Fibroblast of lung (primary cell): ENCODE results near the gene HLA-G. TPM values are rescaled to one million over a fixed set of nuclear protein-coding genes. Genes with fewer than 3 reads are reported as not detected.

ENCODE experiments used
- DNase-seq, 2 donors: peaks; one replicate each; pipeline versions ENCODE4 v3.0.0 to v3.0.0-alpha.2; 2010; ENCODE audit warnings: low read depth in 2 of 2
- H2AFZ ChIP-seq: 2 replicates; pipeline ENCODE4 v1.5.1; 2012; ENCODE audit warnings: low read length, control low read depth, inconsistent platforms
- H3K27ac ChIP-seq: 2 replicates; pipeline ENCODE4 v1.5.1; 2011; ENCODE audit warnings: low read length, control low read depth; ENCODE audit not compliant: insufficient read depth
- H3K27me3 ChIP-seq: 2 replicates; pipeline ENCODE4 v1.5.1; 2011; ENCODE audit warnings: mild to moderate bottlenecking, low read length; ENCODE audit not compliant: control insufficient read depth, insufficient read depth
- H3K36me3 ChIP-seq: 2 replicates; pipeline ENCODE4 v1.5.1; 2011; ENCODE audit warnings: low read length; ENCODE audit not compliant: control insufficient read depth, insufficient read depth
- H3K4me1 ChIP-seq: 2 replicates; pipeline ENCODE4 v1.5.1; 2011; ENCODE audit warnings: low read length; ENCODE audit not compliant: control insufficient read depth, insufficient read depth; ENCODE audit errors: extremely low read depth
- H3K4me2 ChIP-seq: 2 replicates; pipeline ENCODE4 v1.5.1; 2011; ENCODE audit warnings: low read length, control low read depth; ENCODE audit not compliant: insufficient read depth; ENCODE audit errors: extremely low read depth
- H3K4me3 ChIP-seq, 4 experiments: fragments of 200-600 bp in 1 of 4; sonication (generic) in 1 of 4; replicated peaks in 1 of 4; 2 replicates each; pipeline ENCODE4 v1.5.1; 2011 to 2016; ENCODE audit warnings: low read length in 4 of 4, low read depth in 3 of 4, mild to moderate bottlenecking in 3 of 4, control low read depth in 2 of 4, inconsistent platforms in 1 of 4, mixed read lengths in 1 of 4; ENCODE audit not compliant: insufficient read depth in 1 of 4; ENCODE audit errors: control extremely low read depth in 1 of 4
- H3K79me2 ChIP-seq: 2 replicates; pipeline ENCODE4 v1.5.1; 2012; ENCODE audit warnings: mild to moderate bottlenecking, low read length, inconsistent platforms; ENCODE audit not compliant: control insufficient read depth, insufficient read depth
- H3K9ac ChIP-seq: 2 replicates; pipeline ENCODE4 v1.5.1; 2011; ENCODE audit warnings: mild to moderate bottlenecking, low read length, control low read depth; ENCODE audit not compliant: insufficient read depth
- H3K9me3 ChIP-seq: 2 replicates; pipeline ENCODE4 v1.5.1; 2012; ENCODE audit warnings: low read depth, low read length; ENCODE audit not compliant: control insufficient read depth, insufficient read depth
- H4K20me1 ChIP-seq: 2 replicates; pipeline ENCODE4 v1.5.1; 2011; ENCODE audit warnings: low read length; ENCODE audit not compliant: control insufficient read depth, insufficient read depth; ENCODE audit errors: extremely low read depth
- EZH2 ChIP-seq: IDR thresholded peaks from 2 replicates; pipeline ENCODE4 v1.5.1; 2012; ENCODE audit warnings: low read length, control low read depth, mild to moderate bottlenecking; ENCODE audit errors: missing control alignments
- polyA plus RNA-seq, 2 donors: library from polyadenylated mRNA; depleted of rRNA in 1 of 2; stranded (reverse) in 1 of 2; unstranded in 1 of 2; fragments of >200 nt; gene quantifications; 2 replicates each; pipeline ENCODE4 v1.2.1, GENCODE V29; 2011 to 2012; ENCODE audit warnings: missing spikeins in 1 of 2
- total RNA-seq: library from RNA; depleted of rRNA; stranded (reverse); fragments of >200 nt; gene quantifications from 2 replicates; pipeline ENCODE4 v1.2.1, GENCODE V29; 2014
- TF ChIP-seq, protein P1 (sequence below), 2 donors: IDR thresholded peaks in 1 of 2; conservative IDR thresholded peaks in 1 of 2; 1 replicate in 1 of 2; 2 replicates in 1 of 2; pipeline ENCODE4 v1.5.1; 2011 to 2012; ENCODE audit warnings: low read length in 2 of 2, control low read depth in 1 of 2, inconsistent platforms in 1 of 2, low read depth in 1 of 2, mild to moderate bottlenecking in 1 of 2

HLA-G gene
- total and polyA plus RNA-seq, 2 donors (not counting 1 experiment from before 2014, with no cell fraction given) = 0.23 TPM; not detected in 1

DNA sequence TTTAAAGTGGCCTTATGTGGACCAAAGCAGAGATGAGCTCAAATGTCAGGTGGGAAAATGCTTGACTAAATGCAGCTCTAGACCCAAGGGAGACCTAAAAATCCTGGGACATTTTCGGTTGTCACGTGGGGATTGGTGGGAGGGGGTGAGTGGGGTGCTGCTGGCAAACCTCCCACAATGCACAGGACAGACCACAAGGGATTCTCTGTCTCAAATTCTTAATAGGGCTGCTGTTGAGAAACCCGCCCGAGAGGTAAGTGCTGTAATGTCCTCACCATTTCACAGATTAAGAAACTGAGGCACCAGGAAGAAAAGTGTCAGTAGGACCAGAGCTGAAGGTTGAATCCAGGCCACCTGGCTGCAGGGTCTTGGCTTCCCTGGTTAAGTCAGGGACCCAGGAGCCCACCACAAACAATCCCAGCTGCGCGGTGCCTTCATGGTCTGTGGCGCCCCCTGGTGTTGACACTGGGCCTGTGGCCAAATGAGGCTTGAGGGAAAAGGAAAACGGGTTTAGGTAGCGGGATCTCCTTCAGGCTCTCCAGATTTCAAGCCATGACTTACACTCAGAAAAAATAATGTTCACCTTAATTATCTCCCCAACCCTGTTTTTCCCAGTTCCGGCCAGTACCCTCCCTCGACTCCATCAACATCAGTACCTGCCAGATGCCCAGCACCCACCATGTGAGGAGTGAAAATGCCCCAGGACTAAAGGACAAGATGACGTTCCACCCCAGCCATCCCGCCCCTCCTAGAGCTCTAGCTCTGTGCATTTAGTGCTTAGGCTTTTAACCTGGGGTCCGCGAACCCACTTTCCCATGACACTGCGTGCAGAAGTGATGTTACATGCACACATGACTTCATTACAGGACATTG lies 7.2 kb downstream of the HLA-G start:
- Histone ChIP-seq H4K20me1 (no peaks in the 10 kb centered on the region), H3K9ac (no peak overlapping the region), H3K4me2 (no peak overlapping the region), H3K4me3 (no peak overlapping the region), H3K4me1 (no peaks in the 10 kb centered on the region), H3K27me3 (peaks cover 11% of the 10 kb centered on the region), H3K79me2 (no peaks in the 10 kb centered on the region), H3K36me3 (no peaks in the 10 kb centered on the region), H2AFZ (no peak overlapping the region), H3K9me3 (no peaks in the 10 kb centered on the region), H3K27ac (no peak overlapping the region)
- peak in 1 of 2 donors; percentile 14 for DNase-seq
- TF ChIP-seq, protein P1, sequence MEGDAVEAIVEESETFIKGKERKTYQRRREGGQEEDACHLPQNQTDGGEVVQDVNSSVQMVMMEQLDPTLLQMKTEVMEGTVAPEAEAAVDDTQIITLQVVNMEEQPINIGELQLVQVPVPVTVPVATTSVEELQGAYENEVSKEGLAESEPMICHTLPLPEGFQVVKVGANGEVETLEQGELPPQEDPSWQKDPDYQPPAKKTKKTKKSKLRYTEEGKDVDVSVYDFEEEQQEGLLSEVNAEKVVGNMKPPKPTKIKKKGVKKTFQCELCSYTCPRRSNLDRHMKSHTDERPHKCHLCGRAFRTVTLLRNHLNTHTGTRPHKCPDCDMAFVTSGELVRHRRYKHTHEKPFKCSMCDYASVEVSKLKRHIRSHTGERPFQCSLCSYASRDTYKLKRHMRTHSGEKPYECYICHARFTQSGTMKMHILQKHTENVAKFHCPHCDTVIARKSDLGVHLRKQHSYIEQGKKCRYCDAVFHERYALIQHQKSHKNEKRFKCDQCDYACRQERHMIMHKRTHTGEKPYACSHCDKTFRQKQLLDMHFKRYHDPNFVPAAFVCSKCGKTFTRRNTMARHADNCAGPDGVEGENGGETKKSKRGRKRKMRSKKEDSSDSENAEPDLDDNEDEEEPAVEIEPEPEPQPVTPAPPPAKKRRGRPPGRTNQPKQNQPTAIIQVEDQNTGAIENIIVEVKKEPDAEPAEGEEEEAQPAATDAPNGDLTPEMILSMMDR (conservative IDR thresholded peaks at IDR 0.05 in 1 of 2, IDR thresholded peaks at IDR 0.05 in 1 of 2; ENCODE audit: low read depth in 1 of 2, low read length in 2 of 2) = peak; percentile 76 to 80
- TF ChIP-seq EZH2 = no peak

- Histone ChIP-seq H3K79me2 (no peaks in the 10 kb centered on the region), H3K27ac (no peak overlapping the region), H3K4me3 (no peak overlapping the region), H4K20me1 (no peaks in the 10 kb centered on the region), H3K4me2 (no peak overlapping the region), H3K27me3 (peaks cover 7% of the 10 kb centered on the region), H2AFZ (no peak overlapping the region), H3K4me1 (no peaks in the 10 kb centered on the region), H3K9me3 (no peaks in the 10 kb centered on the region), H3K36me3 (no peaks in the 10 kb centered on the region), H3K9ac (no peak overlapping the region)
- TF ChIP-seq, protein P1 (conservative IDR thresholded peaks at IDR 0.05 in 1 of 2, IDR thresholded peaks at IDR 0.05 in 1 of 2; ENCODE audit: low read depth in 1 of 2, low read length in 2 of 2) = no peak
- TF ChIP-seq EZH2 = no peak
- DNase-seq = no peak
Measured at GRCh38 chr6:29839917-29840316, 12.3 kb downstream of the HLA-G start.

DNA sequence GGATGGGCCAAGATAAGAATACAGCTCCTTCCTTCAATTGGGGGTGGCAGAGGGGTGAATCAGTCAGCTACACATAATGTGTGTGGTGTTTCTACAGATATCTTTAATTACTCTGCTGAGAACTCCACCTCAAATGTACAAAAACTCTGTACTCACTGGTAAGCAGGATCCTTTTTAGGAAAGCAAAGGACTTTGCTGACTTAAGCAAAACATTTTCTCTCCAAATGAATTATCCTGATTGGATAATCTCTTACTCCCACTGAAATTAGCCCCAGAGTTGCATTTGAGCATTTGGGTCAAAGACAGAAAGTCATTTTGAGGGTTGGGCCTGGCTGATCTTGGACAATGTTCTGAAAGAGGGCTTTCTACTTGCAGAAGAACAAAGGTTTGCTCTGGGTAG lies 13.4 kb downstream of the HLA-G start:
- no peak for DNase-seq
- H3K4me1 ChIP-seq = no peaks in the 10 kb centered on the region
- peaks cover 5% of the 10 kb centered on the region for H3K27me3 ChIP-seq
- H3K36me3 ChIP-seq = no peaks in the 10 kb centered on the region
- no peak overlapping the region for H3K4me3 ChIP-seq
- H3K79me2 ChIP-seq = no peaks in the 10 kb centered on the region
- no peak overlapping the region for H3K27ac ChIP-seq
- no peak for TF ChIP-seq EZH2
- TF ChIP-seq, protein P1 (conservative IDR thresholded peaks at IDR 0.05 in 1 of 2, IDR thresholded peaks at IDR 0.05 in 1 of 2; ENCODE audit: low read depth in 1 of 2, low read length in 2 of 2) = no peak
- H3K4me2 ChIP-seq = no peak overlapping the region
- no peaks in the 10 kb centered on the region for H3K9me3 ChIP-seq
- H3K9ac ChIP-seq = no peak overlapping the region
- H4K20me1 ChIP-seq = no peaks in the 10 kb centered on the region
- H2AFZ ChIP-seq = no peak overlapping the region
